Lower leg skin (tissue), 4 donors: ENCODE measurements around the gene CD82. TPM values are rescaled to one million over a fixed set of nuclear protein-coding genes. Genes with fewer than 3 reads are reported as not detected.

Experiments
- DNase-seq, 2 donors: peaks; one replicate each; pipeline ENCODE4 v3.0.0-alpha.2; 2019; ENCODE audit warnings: low spot score in 2 of 2
- H3K4me3 ChIP-seq: fragments of 200-600 bp; sonication (generic); 2 replicates; pipeline ENCODE4 v1.5.1; 2017; ENCODE audit warnings: mild to moderate bottlenecking, low read depth; ENCODE audit not compliant: poor library complexity, severe bottlenecking
- CTCF ChIP-seq, 3 donors: fragments of 450-650 bp; IDR thresholded peaks; one replicate each; pipeline ENCODE4 v1.5.1; 2016; ENCODE audit warnings: antibody characterized with exemption in 3 of 3, mild to moderate bottlenecking in 3 of 3, moderate library complexity in 2 of 3
- POLR2A ChIP-seq, 2 donors: fragments of 450-650 bp; IDR thresholded peaks; one replicate each; pipeline ENCODE4 v1.6.1; 2016 to 2017; ENCODE audit warnings: antibody characterized with exemption in 2 of 2, mild to moderate bottlenecking in 1 of 2, moderate library complexity in 1 of 2
- WGBS, 2 donors: methylation state at CpG; one replicate each; pipeline ENCODE4 v1.1.5; 2018; 5-methylcytosine and 5-hydroxymethylcytosine counted together
- intact Hi-C: fragments of 100-400 bp; cut with DNase I; formaldehyde crosslinking; loops from one replicate; pipeline ENCODE4 v1.15.0; 2023; ENCODE audit warnings: low total_unique reads
- total RNA-seq, 4 donors: library from RNA; depleted of rRNA; stranded (reverse); fragments of >200 nt; gene quantifications; one replicate each; pipeline ENCODE4 v1.1.0, GENCODE V29; 2016

CD82 gene
- total RNA-seq, 4 donors from 2014 or later, result 47.1 to 95.4 (median 76.6) TPM

GRCh38 chr11:44605068-44605708 lies 39.7 kb downstream of the CD82 start:
- WGBS, 2 donors, result 90 to 96% methylated on average over 25 of the region's 25 CpGs
- TF ChIP-seq POLR2A (IDR thresholded peaks at IDR 0.05), result no peak
- no peak for TF ChIP-seq CTCF (IDR thresholded peaks at IDR 0.05)
- DNase-seq, result peak in 1 of 2 donors; percentile 80
- intact Hi-C loops, result loop anchor here (5.0 kb wide), 1 partner anchor 43 kb away; no protein-coding TSS in a partner anchor
- H3K4me3 ChIP-seq, result no peak overlapping the region

GRCh38 chr11:44605965-44606364 lies 40.5 kb downstream of the CD82 start:
- DNase-seq, result no peak
- 94 to 98% methylated on average over 6 to 7 of the region's 7 CpGs for WGBS, 2 donors
- TF ChIP-seq POLR2A (IDR thresholded peaks at IDR 0.05) (no peak), CTCF (IDR thresholded peaks at IDR 0.05) (no peak)
- no peak overlapping the region for H3K4me3 ChIP-seq
- intact Hi-C loops, result loop anchor here (5.0 kb wide), 1 partner anchor 44 kb away; no protein-coding TSS in a partner anchor

GRCh38 chr11:44606472-44606871 lies 41.0 kb downstream of the CD82 start:
- no peak for TF ChIP-seq POLR2A (IDR thresholded peaks at IDR 0.05)
- TF ChIP-seq CTCF (IDR thresholded peaks at IDR 0.05), result no peak
- intact Hi-C loops, result loop anchor here (5.0 kb wide), 1 partner anchor 44 kb away; no protein-coding TSS in a partner anchor
- no peak overlapping the region for H3K4me3 ChIP-seq
- WGBS, 2 donors, result 81 to 87% methylated on average over 3 of the region's 3 CpGs
- no peak for DNase-seq

GRCh38 chr11:44607319-44607962 lies 42.0 kb downstream of the CD82 start:
- 60 to 71% methylated on average over 6 of the region's 6 CpGs for WGBS, 2 donors
- no peak for DNase-seq
- no peak for TF ChIP-seq CTCF (IDR thresholded peaks at IDR 0.05)
- no peak for TF ChIP-seq POLR2A (IDR thresholded peaks at IDR 0.05)
- intact Hi-C loops, result loop anchor here (5.0 kb wide), 1 partner anchor 45 kb away; no protein-coding TSS in a partner anchor
- no peak overlapping the region for H3K4me3 ChIP-seq

GRCh38 chr11:44607987-44608386 lies 42.5 kb downstream of the CD82 start:
- H3K4me3 ChIP-seq, result no peak overlapping the region
- intact Hi-C loops, result loop anchor here (5.0 kb wide), 1 partner anchor 46 kb away; no protein-coding TSS in a partner anchor
- no peak for DNase-seq
- WGBS, 2 donors, result 83 to 84% methylated on average over 8 of the region's 8 CpGs
- TF ChIP-seq CTCF (IDR thresholded peaks at IDR 0.05) (no peak), POLR2A (IDR thresholded peaks at IDR 0.05) (no peak)
